ENCODE measurements around the gene CCN6.

The CCN6 gene

DNA sequence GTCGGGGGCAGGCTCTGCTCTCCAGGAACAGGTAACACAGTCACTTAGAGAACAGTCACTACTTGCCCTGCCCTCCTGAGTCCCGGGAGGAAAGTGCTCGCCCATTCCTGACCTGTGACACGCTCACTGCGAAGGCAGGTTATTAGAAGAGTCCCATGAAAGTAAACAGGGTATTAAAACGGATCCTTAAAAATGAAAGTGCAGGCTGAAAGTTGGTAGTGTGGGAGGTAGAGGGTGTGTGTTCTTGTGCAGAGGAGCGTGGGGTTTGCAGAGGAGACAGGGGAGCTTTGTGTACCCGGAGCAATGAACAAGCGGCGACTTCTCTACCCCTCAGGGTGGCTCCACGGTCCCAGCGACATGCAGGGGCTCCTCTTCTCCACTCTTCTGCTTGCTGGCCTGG is at the start of gene CCN6:
CCN6 (plus strand) TSS at position 104 of the 400 bp plus-strand sequence; CDS start at position 358, 254 bp downstream.
- no peak for DNase-seq (ENCODE audit: low spot score)

GRCh38 chr6:112004201-112005012 is 49.5 kb upstream of the CCN6 start:
- DNase-seq (ENCODE audit: low spot score): no peak

GRCh38 chr6:112005013-112005371 is 48.9 kb upstream of the CCN6 start:
- DNase-seq (ENCODE audit: low spot score): no peak

DNA sequence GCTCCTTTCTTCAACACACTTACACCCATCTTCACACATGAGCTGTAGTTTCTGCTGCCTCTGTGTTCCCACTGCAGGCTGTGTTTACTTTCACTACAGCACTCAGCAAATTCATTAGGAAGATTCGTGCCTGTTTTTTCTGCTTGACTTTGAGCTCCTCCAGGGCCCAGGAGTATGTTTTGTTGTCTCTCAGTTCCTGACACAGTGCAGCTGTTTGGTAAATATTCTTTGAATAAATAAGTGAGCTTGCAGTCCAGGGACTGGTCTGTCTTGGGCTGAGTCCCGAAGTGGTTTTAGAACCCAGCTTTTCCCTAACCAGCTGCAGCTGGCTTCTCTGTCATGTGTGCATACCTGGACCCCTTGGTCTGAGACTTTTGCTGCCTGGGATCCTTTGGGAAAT is 46.6 kb upstream of the CCN6 start:
- no peak for DNase-seq (ENCODE audit: low spot score)

- no peak for DNase-seq (ENCODE audit: low spot score)
Observed at GRCh38 chr6:112007805-112008204, 46.1 kb upstream of the CCN6 start.

DNA sequence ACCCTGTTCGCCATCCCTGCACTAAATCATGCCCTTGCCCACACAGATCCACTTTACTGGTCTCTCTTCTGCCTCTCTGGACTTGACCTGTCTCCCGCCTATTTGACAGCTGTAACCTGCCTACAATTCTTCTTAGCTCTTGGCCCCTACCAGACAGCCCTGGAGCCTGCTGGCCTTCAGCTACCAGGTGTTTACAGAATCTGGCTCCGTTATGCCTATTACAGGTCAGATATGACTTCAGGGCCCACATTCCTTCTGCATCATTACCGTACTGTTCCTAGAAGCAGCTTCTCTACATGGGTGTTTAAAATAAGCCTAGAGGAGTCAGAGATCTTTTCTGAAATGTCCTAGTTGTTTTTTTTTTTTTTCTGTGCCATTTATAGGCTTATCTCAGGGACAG is 45.4 kb upstream of the CCN6 start:
- no peak for DNase-seq (ENCODE audit: low spot score)

DNA sequence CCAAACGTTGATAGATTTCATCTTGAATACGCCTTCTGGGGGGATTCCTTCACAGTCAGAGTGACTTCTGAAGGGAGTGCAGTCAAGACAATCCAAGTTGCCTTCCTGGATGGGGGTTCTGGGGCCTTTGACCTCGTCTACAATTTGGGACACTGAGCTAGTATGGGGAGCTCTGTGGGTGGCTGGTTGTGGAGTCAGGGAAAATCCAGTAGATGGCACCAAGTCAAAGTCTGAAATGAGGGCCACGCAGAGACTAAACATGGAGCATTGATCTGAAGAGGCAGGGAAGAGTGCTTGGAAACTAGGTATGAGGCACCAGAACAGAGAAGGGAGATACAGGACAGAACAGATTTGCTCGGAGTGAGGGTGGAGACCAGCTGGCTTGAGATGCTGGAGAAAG is 43.6 kb upstream of the CCN6 start:
- no peak for DNase-seq (ENCODE audit: low spot score)

DNA sequence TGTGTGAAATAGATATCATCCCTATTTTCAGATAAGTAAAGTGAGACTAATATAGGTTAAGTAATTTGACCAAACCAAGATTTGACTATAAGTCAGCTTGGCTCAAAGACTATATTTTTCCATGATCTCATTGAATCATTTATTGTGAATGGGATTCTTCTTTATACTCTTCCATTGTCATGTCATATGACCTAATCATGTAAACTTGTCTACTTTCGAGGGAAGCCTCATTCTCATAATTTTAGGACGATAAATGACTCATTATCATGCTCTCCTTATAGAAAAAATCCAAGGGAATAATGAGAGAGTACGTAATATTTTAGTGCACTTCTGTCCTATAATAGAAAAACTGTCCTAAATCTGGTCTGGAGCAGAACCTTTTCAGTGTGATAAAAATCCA is 40.9 kb upstream of the CCN6 start:
- no peak for DNase-seq (ENCODE audit: low spot score)

DNA sequence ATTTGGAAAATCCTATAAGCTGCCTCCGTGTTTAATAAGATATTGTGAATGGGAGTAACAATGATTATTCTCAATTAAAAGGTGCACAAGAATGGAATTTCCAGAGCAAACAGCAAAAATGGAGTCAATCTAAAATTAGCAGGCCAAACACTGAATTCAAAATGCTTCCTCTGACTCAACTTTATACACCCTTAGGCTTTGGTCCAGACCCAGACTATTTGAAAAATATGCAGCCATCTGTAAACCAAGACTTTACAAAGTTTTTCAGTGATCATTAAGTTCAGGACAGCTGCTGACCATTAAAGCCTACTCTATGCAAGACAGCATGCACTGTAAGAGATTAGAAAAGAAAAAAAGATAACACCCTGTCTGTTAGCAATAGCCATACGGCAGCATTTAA is 39.4 kb upstream of the CCN6 start:
- DNase-seq (ENCODE audit: low spot score): no peak

DNA sequence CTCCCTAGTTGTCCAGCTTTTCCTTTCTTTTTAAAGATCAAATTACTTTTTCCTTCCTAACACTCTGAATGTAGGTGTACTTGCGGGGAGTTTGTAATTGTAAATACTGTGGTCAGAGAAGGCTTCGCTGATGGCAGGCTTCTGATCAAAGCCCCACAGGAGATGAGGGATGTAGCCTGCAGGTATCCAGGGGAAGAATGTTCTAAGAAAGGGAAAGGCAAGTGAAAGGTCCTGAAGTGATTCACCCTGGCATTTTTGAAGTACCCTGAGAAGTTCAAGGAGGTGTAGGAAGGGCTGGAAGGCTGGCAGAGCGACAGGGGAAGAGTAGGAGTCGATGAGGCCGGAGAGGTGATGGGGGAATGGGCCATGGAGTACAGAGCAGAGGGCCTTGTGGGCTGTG is 38.2 kb upstream of the CCN6 start:
- DNase-seq (ENCODE audit: low spot score): no peak

DNA sequence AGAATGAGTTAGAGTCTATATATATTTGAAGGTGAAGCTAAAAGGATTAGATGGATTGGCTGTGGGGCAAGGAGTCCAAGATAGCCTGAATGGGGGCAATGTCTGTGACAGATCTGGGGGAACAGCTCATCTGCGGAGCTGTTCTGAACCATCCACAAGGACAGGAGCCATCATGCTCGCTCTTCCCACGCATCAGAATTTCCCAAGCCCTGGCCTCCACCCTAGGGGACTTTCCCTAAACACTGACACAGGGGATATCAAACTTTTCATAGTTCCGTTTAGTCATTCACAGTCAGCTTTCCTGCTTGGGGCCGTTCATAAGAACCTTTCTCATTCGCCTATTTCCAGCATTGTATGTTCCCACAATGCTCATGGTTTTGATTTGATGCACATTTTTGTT is 37.6 kb upstream of the CCN6 start:
- DNase-seq (ENCODE audit: low spot score): no peak

DNA sequence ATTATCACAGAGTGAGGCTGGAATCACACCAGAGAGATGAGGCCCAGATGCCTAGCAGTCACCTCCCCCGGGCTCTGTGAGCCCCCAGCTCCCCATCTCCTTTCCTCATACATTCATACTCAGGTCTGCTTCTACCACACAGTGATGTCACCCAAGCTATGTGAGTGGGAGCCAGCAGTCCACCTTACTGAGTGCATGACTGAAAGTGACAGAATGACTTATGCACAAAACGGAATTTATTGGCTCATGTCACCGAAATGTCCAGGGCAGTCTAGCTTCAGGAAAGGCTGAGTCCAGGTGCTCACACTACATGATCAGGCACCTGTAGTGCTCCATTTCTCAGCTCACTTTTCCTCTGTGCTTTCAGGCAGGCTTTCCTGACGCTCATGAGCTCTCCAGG is 36.7 kb upstream of the CCN6 start:
- no peak for DNase-seq (ENCODE audit: low spot score)

- no peak for DNase-seq (ENCODE audit: low spot score)
Observed at GRCh38 chr6:112017760-112018537, 36.0 kb upstream of the CCN6 start.

DNA sequence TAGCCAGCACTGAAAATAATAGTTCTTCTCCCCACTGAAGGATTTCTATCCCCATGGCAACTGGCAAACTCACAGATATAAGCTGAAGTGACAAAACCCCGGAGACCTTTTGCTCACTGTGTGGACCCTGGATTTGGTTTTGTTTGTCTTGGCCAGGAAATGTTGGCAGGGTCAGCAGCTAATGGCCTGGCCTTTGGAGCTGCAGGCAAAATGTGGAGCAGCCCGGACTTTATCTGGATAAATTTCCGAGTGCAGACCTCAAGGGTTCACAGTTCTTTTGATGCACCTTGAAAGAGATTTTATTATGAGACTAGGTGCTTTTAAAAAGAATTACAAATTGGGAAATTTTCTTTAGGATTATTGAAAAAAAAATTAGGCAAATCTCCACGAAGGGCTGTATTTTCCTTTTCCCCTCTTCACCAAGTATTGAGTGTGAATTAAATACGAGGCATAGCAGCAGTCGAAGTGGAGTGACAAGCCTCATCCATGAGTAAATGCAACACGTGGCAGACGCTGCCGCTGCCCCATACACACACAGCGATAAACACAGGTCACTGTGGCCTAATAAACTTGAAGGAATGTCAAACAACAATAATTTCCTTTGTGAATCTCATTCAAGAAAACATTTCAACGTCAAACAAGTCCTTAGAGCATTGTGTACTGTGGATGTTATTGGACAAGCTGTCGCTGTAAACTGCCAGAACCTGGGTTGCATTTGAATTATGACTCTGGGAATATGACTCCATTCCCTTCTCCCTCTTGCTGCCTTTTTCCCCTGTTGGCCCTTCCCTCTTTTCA is 35.1 kb upstream of the CCN6 start:
- no peak for DNase-seq (ENCODE audit: low spot score)

- DNase-seq (ENCODE audit: low spot score): no peak
Observed at GRCh38 chr6:112019589-112019988, 34.3 kb upstream of the CCN6 start.

GRCh38 chr6:112021691-112022310 is 32.1 kb upstream of the CCN6 start:
- no peak for DNase-seq (ENCODE audit: low spot score)

DNA sequence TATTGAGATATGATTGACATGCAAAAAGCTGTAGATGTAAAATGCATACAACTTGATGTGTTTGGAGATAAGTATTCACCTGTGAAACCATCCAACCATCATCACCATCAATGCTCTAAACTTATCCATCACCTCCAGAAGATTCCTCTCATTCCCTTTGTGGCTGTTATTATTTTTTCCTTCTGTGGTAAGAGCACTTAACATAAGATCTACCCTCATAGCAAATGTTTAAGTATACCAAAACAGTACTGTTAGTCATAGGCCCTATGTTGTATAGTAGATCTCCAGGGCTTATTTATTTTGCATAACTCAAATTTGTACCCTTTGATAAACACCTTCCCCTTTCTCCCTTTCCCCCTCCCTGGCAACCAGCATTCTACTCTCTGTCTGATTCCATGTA is 31.2 kb upstream of the CCN6 start:
- DNase-seq (ENCODE audit: low spot score): no peak

GRCh38 chr6:112024464-112024863 is 29.4 kb upstream of the CCN6 start:
- no peak for DNase-seq (ENCODE audit: low spot score)

DNA sequence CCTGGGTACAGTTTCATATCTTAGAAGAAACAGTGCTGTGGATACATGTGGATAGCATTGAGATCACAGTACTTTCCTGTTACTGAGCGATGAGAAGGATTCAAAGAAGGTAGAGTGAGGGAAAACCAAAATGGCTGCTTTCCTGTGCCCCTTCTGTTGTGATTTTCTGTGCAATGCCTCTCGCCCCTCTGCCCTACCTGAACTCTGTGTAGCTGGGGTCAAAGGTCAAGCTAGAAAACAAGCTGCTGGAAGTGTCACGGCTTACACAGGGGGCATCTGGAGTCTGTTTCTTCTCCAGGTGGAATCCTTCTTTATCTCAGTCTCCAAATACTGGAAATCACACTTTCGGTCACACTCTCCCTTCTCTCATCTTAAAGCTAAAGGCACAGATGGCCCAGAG is 27.0 kb upstream of the CCN6 start:
- DNase-seq (ENCODE audit: low spot score): no peak

DNA sequence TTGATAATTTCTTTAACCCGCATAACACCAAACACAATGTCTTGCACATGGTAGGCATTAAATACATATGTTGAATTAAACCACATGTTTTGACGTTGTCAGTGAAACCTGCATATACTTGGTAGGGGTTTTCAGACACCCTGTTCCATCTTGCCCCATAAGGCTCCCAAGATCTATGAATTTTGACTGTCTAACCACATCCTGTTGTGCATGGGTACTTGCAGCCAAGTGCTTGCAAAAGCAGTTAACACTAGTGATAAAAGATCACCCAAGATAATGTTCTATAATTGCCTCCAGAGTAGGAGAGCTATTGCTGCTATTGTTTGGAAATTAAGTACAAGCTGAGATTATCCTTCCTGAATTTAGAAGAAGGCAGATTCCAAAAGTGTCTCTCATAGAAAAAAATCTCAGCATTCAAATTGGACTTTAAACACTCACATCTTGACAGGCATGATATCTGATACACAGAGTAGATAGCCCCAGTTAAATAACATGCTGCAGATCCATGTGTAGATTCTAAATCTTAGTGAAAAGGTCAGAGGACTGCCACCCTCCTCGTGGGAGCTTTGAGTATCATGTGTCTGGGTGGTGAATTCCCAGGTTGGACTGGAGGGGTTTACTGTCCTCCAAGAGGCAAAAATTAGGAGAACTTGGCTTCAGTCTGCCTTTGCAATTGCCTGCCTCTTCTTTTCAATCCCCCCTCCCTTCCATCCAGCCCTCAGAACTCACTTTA is 25.8 kb upstream of the CCN6 start:
- DNase-seq (ENCODE audit: low spot score): no peak

DNA sequence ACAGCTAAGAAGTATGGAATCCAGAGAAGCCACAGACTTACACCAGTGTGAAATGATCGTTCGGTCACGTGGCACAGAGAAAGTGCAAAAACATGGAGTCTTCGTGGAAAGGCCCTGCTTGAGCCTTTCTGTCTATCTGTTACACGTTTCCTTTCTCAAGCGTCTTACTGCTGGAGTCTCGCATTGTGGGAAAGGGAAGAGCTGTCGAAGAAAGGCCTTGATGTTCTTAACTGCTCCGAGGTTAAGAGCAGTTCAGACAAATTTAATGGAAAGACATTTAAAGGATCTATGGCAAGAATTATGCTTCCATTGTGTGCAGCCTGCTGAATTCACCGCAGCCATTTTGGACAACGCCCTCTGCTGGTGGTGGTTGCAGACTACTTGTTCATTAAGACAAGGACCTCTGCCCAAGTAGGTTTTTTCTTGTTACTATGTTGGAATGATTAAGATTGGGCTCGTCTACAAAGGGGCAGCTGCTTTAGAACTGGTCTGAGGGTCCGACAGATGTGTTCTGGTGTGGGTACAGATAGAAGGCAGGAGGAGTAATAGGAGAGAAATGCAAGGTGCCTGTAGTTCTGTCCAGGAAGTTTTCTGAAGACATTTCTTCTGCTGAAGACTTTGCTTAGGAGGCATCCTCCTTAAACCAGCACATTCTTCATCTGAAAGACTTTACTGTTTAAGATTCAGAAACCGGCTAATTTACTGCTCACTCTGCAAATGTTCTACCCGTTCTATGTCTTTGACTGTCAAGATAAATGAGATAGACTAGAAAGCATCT is 24.7 kb upstream of the CCN6 start:
- peak; percentile 52 for DNase-seq (ENCODE audit: low spot score)

Measured in germinal center (tissue), 1 donor.